ENCODE measurements around the gene GALNT10.

- no peak for TF ChIP-seq ZNF565 (CRISPR knock-in tag; conservative IDR thresholded peaks at IDR 0.05; ENCODE audit: low read depth)
- no peak for TF ChIP-seq ISL1 (CRISPR knock-in tag; IDR thresholded peaks at IDR 0.05)
- no peak for TF ChIP-seq ZNF70 (CRISPR knock-in tag; IDR thresholded peaks at IDR 0.05)
- TF ChIP-seq BACH2 (CRISPR knock-in tag; IDR thresholded peaks at IDR 0.05; ENCODE audit: borderline replicate concordance), result no peak
- TF ChIP-seq PATZ1 (CRISPR knock-in tag; IDR thresholded peaks at IDR 0.05; ENCODE audit: borderline replicate concordance), result no peak
- no peak for TF ChIP-seq SNAI2 (CRISPR knock-in tag; IDR thresholded peaks at IDR 0.05)
- no peak for TF ChIP-seq TOX (CRISPR knock-in tag; IDR thresholded peaks at IDR 0.05; ENCODE audit: borderline replicate concordance)
- no peak for TF ChIP-seq ZFP3 (CRISPR knock-in tag; IDR thresholded peaks at IDR 0.05)
- no peak for TF ChIP-seq ZFP30 (CRISPR knock-in tag; IDR thresholded peaks at IDR 0.05)
- TF ChIP-seq, protein P1, sequence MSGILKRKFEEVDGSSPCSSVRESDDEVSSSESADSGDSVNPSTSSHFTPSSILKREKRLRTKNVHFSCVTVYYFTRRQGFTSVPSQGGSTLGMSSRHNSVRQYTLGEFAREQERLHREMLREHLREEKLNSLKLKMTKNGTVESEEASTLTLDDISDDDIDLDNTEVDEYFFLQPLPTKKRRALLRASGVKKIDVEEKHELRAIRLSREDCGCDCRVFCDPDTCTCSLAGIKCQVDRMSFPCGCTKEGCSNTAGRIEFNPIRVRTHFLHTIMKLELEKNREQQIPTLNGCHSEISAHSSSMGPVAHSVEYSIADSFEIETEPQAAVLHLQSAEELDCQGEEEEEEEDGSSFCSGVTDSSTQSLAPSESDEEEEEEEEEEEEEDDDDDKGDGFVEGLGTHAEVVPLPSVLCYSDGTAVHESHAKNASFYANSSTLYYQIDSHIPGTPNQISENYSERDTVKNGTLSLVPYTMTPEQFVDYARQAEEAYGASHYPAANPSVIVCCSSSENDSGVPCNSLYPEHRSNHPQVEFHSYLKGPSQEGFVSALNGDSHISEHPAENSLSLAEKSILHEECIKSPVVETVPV (CRISPR knock-in tag; IDR thresholded peaks at IDR 0.05), result no peak
- TF ChIP-seq TSHZ2 (CRISPR knock-in tag; IDR thresholded peaks at IDR 0.05), result no peak
- no peak for TF ChIP-seq POU6F1 (CRISPR knock-in tag; IDR thresholded peaks at IDR 0.05; ENCODE audit: borderline replicate concordance, low read depth)
- no peak for TF ChIP-seq PPARA (CRISPR knock-in tag; IDR thresholded peaks at IDR 0.05; ENCODE audit: borderline replicate concordance)
- no peak for TF ChIP-seq OSR1 (CRISPR knock-in tag; IDR thresholded peaks at IDR 0.05)
These were observed 27.9 kb upstream of the GALNT10 start for GRCh38 chr5:154162539-154163151.
